IMR-90 (cell line): ENCODE measurements around the gene CLCN5. TPM values are rescaled to one million over a fixed set of nuclear protein-coding genes. Genes with fewer than 3 reads are reported as not detected.

ENCODE experiments used
- ATAC-seq: fragments of 200-7000 bp; cut with Tn5 transposase; 2 replicates; pipeline ENCODE4 v1.9.1; 2020; ENCODE audit warnings: low read depth, mild to moderate bottlenecking, moderate library complexity
- BruUV-seq: library from RNA; stranded (reverse); fragments of 400-500 nt; replicated peaks from 2 replicates; lab custom pipeline; 2021; lab: Mats Ljungman, UMichigan
- CTCF ChIA-PET: fragments of 300-600 bp; formaldehyde crosslinking; extraction: SDS; loops from one replicate; lab custom pipeline; 2021; ENCODE audit warnings: antibody characterized with exemption; lab: Yijun Ruan, JAX
- POLR2A ChIA-PET: fragments of 300-600 bp; sonication (Branson Sonifier 250); formaldehyde crosslinking; loops from one replicate; lab custom pipeline; 2022; ENCODE audit warnings: antibody characterized with exemption; ENCODE audit not compliant: unreplicated experiment; lab: Charles Lee
- DNase-seq: peaks from one replicate; pipeline ENCODE4 v3.0.0; 2013
- H2AFZ ChIP-seq: replicated peaks from 2 replicates; pipeline ENCODE3; 2013; ENCODE audit warnings: low read length, mild to moderate bottlenecking; ENCODE audit not compliant: poor library complexity
- H2AK5ac ChIP-seq: 2 replicates; pipeline ENCODE4 v1.6.1; 2013; ENCODE audit warnings: low read depth, low read length, inconsistent platforms
- H2AK9ac ChIP-seq: replicated peaks from 2 replicates; pipeline ENCODE3; 2013; ENCODE audit warnings: mild to moderate bottlenecking, low read depth, low read length, moderate library complexity; ENCODE audit not compliant: poor library complexity
- H2BK120ac ChIP-seq: 2 replicates; pipeline ENCODE4 v1.6.1; 2013; ENCODE audit warnings: low read depth, low read length, inconsistent platforms
- H2BK15ac ChIP-seq: 3 replicates; pipeline ENCODE4 v1.6.1; 2013; ENCODE audit warnings: low read depth, low read length, inconsistent platforms
- H2BK20ac ChIP-seq: 2 replicates; pipeline ENCODE4 v1.6.1; 2013; ENCODE audit warnings: low read depth, mild to moderate bottlenecking, inconsistent platforms, low read length, moderate library complexity
- H2BK5ac ChIP-seq: 2 replicates; pipeline ENCODE4 v1.6.1; 2013; ENCODE audit warnings: mild to moderate bottlenecking, low read depth, low read length, inconsistent platforms; ENCODE audit not compliant: poor library complexity, severe bottlenecking
- H3K14ac ChIP-seq: replicated peaks from 2 replicates; pipeline ENCODE4 v1.6.1; 2013; ENCODE audit warnings: low read depth, low read length, inconsistent platforms
- H3K18ac ChIP-seq: 2 replicates; pipeline ENCODE4 v1.6.1; 2013; ENCODE audit warnings: low read depth, low read length, control low read depth
- H3K23ac ChIP-seq: 2 replicates; pipeline ENCODE4 v1.6.1; 2013; ENCODE audit warnings: low read depth, low read length, inconsistent platforms
- H3K27ac ChIP-seq: 2 replicates; pipeline ENCODE4 v1.5.1; 2013; ENCODE audit warnings: mild to moderate bottlenecking, control low read depth, low read length; ENCODE audit not compliant: insufficient read depth
- H3K27me3 ChIP-seq: 2 replicates; pipeline ENCODE4 v1.6.1; 2013; ENCODE audit warnings: low read length; ENCODE audit not compliant: control insufficient read depth, insufficient read depth
- H3K36me3 ChIP-seq: 2 replicates; pipeline ENCODE4 v1.6.1; 2013; ENCODE audit warnings: low read length, mixed read lengths; ENCODE audit not compliant: control insufficient read depth, insufficient read depth
- H3K4ac ChIP-seq: 2 replicates; pipeline ENCODE4 v1.6.1; 2013; ENCODE audit warnings: low read depth, low read length, inconsistent platforms
- H3K4me1 ChIP-seq: 2 replicates; pipeline ENCODE4 v1.6.1; 2013; ENCODE audit warnings: low read length, mixed read lengths; ENCODE audit not compliant: control insufficient read depth, insufficient read depth
- H3K4me2 ChIP-seq: 2 replicates; pipeline ENCODE4 v1.6.1; 2013; ENCODE audit warnings: low read depth, mild to moderate bottlenecking, control low read depth, low read length, moderate library complexity
- H3K4me3 ChIP-seq: 2 replicates; pipeline ENCODE4 v1.5.1; 2013; ENCODE audit warnings: low read depth, mild to moderate bottlenecking, control low read depth, low read length, moderate library complexity; ENCODE audit not compliant: insufficient read depth
- H3K56ac ChIP-seq: 2 replicates; pipeline ENCODE4 v1.6.1; 2013; ENCODE audit warnings: low read length, inconsistent platforms; ENCODE audit not compliant: insufficient read depth; ENCODE audit errors: extremely low read depth
- H3K79me1 ChIP-seq, 2 experiments: 2 replicates each; pipeline ENCODE4 v1.6.1; 2013; ENCODE audit warnings: low read length in 2 of 2, inconsistent platforms in 1 of 2, low read depth in 1 of 2
- H3K9ac ChIP-seq: 2 replicates; pipeline ENCODE4 v1.6.1; 2013; ENCODE audit warnings: low read depth, low read length, control low read depth
- H3K9me1 ChIP-seq: 2 replicates; pipeline ENCODE4 v1.6.1; 2013; ENCODE audit warnings: low read length, inconsistent platforms; ENCODE audit not compliant: insufficient read depth
- H3K9me3 ChIP-seq: 2 replicates; pipeline ENCODE4 v1.6.1; 2013; ENCODE audit warnings: low read length; ENCODE audit not compliant: control insufficient read depth, insufficient read depth
- H4K20me1 ChIP-seq: 2 replicates; pipeline ENCODE4 v1.6.1; 2013; ENCODE audit warnings: low read length, inconsistent platforms; ENCODE audit not compliant: insufficient read depth
- H4K5ac ChIP-seq: 2 replicates; pipeline ENCODE4 v1.6.1; 2013; ENCODE audit warnings: mild to moderate bottlenecking, low read depth, low read length, control low read depth
- H4K8ac ChIP-seq, 2 experiments: 2 replicates each; pipeline ENCODE4 v1.6.1; 2013; ENCODE audit warnings: low read depth in 2 of 2, low read length in 2 of 2, control low read depth in 1 of 2, inconsistent platforms in 1 of 2
- H4K91ac ChIP-seq: 2 replicates; pipeline ENCODE4 v1.6.1; 2013; ENCODE audit warnings: low read depth, low read length, inconsistent platforms; ENCODE audit not compliant: insufficient read depth
- BHLHE40 ChIP-seq: fragments of 150-350 bp; IDR thresholded peaks from 2 replicates; pipeline ENCODE4 v1.6.1; 2016; ENCODE audit warnings: mild to moderate bottlenecking, low read depth, low read length
- CEBPB ChIP-seq: IDR thresholded peaks from 2 replicates; pipeline ENCODE4 v1.6.1; 2012; ENCODE audit warnings: low read depth, low read length, improper control_type of control experiment
- MAFK ChIP-seq: IDR thresholded peaks from 2 replicates; pipeline ENCODE4 v1.6.1; 2012; ENCODE audit warnings: low read depth, low read length, improper control_type of control experiment
- NFE2L2 ChIP-seq: fragments of 150-350 bp; IDR thresholded peaks from 2 replicates; pipeline ENCODE4 v1.6.1; 2016; ENCODE audit warnings: low read depth, mild to moderate bottlenecking, low read length
- RAD21 ChIP-seq: IDR thresholded peaks from 2 replicates; pipeline ENCODE4 v1.6.1; 2012; ENCODE audit warnings: low read length, improper control_type of control experiment
- RFX5 ChIP-seq: IDR thresholded peaks from 2 replicates; pipeline ENCODE4 v1.8.0; 2012; ENCODE audit warnings: low read depth, mild to moderate bottlenecking, low read length, moderate library complexity
- WGBS, 2 experiments: methylation state at CpG; one replicate each; pipeline versions ENCODE4 v1.1.5 to v1.1.7; 2013; ENCODE audit warnings: missing lambda C conversion rate in 2 of 2; ENCODE audit not compliant: insufficient read length in 1 of 2; ENCODE audit errors: extremely low coverage in 2 of 2; 5-methylcytosine and 5-hydroxymethylcytosine counted together
- dilution Hi-C: fragments of 300-500 bp; cut with HindIII; formaldehyde crosslinking; loops from one replicate; pipeline ENCODE4 v1.14.3; 2018; ENCODE audit warnings: low sequenced_read_pairs; ENCODE audit not compliant: unreplicated experiment
- in situ Hi-C: fragments of 300-500 bp; cut with MboI; formaldehyde crosslinking; loops from 3 replicates; pipeline ENCODE4 v1.14.3; 2019; ENCODE audit warnings: low sequenced_read_pairs, inconsistent platforms, mixed read lengths
- intact Hi-C: fragments of 100-400 bp; cut with micrococcal nuclease; formaldehyde crosslinking; loops from 2 replicates; pipeline ENCODE4 v1.10.0; 2022
- polyA plus RNA-seq, 3 experiments: library from polyadenylated mRNA; depleted of rRNA; stranded (reverse); fragments of >200 nt; gene quantifications; 2 replicates each; pipeline ENCODE4 v1.2.3, GENCODE V29; 2012; ENCODE audit warnings: low replicate concordance in 1 of 3
- total RNA-seq: library from RNA; depleted of rRNA; stranded (reverse); fragments of >200 nt; gene quantifications from 2 replicates; pipeline ENCODE4 v1.2.3, GENCODE V29; 2012
- TF ChIP-seq, protein P1 (sequence below): fragments of 150-350 bp; IDR thresholded peaks from 2 replicates; pipeline ENCODE4 v1.6.1; 2017; ENCODE audit warnings: mild to moderate bottlenecking, antibody characterized with exemption, low read length, low read depth
- TF ChIP-seq, protein P2 (sequence below): conservative IDR thresholded peaks from 2 replicates; pipeline ENCODE4 v1.5.1; 2012; ENCODE audit warnings: mild to moderate bottlenecking, low read depth, low read length, improper control_type of control experiment

The CLCN5 gene
- total and polyA plus RNA-seq, 2 of the 4 experiments (the other 2 are of a cell fraction), result 1.4 to 5.9 TPM

GRCh38 chrX:50002067-50002714 lies 79.8 kb downstream of the CLCN5 start:
- Histone ChIP-seq H3K4me1 (no peaks in the 10 kb centered on the region), H3K23ac (no peak overlapping the region), H3K4me3 (no peak overlapping the region), H3K18ac (no peak overlapping the region), H3K79me1 (no peaks in the 10 kb centered on the region), H2BK15ac (no peak overlapping the region), H3K27ac (no peak overlapping the region), H2BK120ac (no peak overlapping the region), H3K4ac (no peak overlapping the region), H3K4me2 (no peak overlapping the region), H4K5ac (no peak overlapping the region), H2AFZ (no peak overlapping the region), H2AK9ac (no peak overlapping the region), H3K36me3 (no peaks in the 10 kb centered on the region), H4K20me1 (no peaks in the 10 kb centered on the region), H3K9ac (no peak overlapping the region), H3K56ac (no peak overlapping the region), H3K14ac (no peak overlapping the region), H2BK5ac (no peak overlapping the region), H3K27me3 (no peaks in the 10 kb centered on the region; the same call in none of the 2 replicates), H2AK5ac (no peak overlapping the region), H3K9me1 (0 out of 2 replicates have a peak, but pooled peaks cover 3% of the 10 kb centered on the region), H2BK20ac (no peak overlapping the region), H3K9me3 (no peaks in the 10 kb centered on the region), H4K91ac (no peak overlapping the region), H4K8ac (no peak overlapping the region)
- BruUV-seq, result no TSS peak
- TF ChIP-seq CEBPB (no peak), RAD21 (no peak), BHLHE40 (no peak), RFX5 (no peak), MAFK (no peak), NFE2L2 (no peak)
- TF ChIP-seq, protein P1, sequence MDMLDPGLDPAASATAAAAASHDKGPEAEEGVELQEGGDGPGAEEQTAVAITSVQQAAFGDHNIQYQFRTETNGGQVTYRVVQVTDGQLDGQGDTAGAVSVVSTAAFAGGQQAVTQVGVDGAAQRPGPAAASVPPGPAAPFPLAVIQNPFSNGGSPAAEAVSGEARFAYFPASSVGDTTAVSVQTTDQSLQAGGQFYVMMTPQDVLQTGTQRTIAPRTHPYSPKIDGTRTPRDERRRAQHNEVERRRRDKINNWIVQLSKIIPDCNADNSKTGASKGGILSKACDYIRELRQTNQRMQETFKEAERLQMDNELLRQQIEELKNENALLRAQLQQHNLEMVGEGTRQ, result no peak
- TF ChIP-seq, protein P2, sequence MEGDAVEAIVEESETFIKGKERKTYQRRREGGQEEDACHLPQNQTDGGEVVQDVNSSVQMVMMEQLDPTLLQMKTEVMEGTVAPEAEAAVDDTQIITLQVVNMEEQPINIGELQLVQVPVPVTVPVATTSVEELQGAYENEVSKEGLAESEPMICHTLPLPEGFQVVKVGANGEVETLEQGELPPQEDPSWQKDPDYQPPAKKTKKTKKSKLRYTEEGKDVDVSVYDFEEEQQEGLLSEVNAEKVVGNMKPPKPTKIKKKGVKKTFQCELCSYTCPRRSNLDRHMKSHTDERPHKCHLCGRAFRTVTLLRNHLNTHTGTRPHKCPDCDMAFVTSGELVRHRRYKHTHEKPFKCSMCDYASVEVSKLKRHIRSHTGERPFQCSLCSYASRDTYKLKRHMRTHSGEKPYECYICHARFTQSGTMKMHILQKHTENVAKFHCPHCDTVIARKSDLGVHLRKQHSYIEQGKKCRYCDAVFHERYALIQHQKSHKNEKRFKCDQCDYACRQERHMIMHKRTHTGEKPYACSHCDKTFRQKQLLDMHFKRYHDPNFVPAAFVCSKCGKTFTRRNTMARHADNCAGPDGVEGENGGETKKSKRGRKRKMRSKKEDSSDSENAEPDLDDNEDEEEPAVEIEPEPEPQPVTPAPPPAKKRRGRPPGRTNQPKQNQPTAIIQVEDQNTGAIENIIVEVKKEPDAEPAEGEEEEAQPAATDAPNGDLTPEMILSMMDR, result no peak
- intact Hi-C loops, result no loop called here
- no peak; the same call in 1 of the 2 replicates for ATAC-seq
- CTCF ChIA-PET, result no interaction called here
- in situ Hi-C loops, result no loop called here
- dilution Hi-C loops, result no loop called here
- POLR2A ChIA-PET, result no interaction called here
- DNase-seq, result no peak
- WGBS, 2 experiments, result no CpG with 5 or more reads among the region's 2 CpGs
